GM12878 (cell line): ENCODE measurements around the gene CCDC8. TPM values are rescaled to one million over a fixed set of nuclear protein-coding genes. Genes with fewer than 3 reads are reported as not detected.

Source experiments
- ATAC-seq: fragments of 200-7000 bp; cut with Tn5 transposase; 3 replicates; pipeline ENCODE4 v1.9.1; 2020; ENCODE audit warnings: mild to moderate bottlenecking, moderate library complexity
- BruUV-seq: library from RNA; stranded (reverse); fragments of 400-500 nt; replicated peaks from 2 replicates; lab custom pipeline; 2021; lab: Mats Ljungman, UMichigan
- CTCF ChIA-PET: fragments of 300-600 bp; sonication (Branson Sonifier 250); formaldehyde crosslinking; extraction: SDS; loops from one replicate; lab custom pipeline; 2021; ENCODE audit warnings: inconsistent platforms; lab: Yijun Ruan, JAX
- POLR2A ChIA-PET: fragments of 350-600 bp; formaldehyde crosslinking; extraction: SDS; loops from one replicate; lab custom pipeline; 2021; ENCODE audit warnings: inconsistent platforms; lab: Charles Lee
- RAD21 ChIA-PET: fragments of 300-600 bp; sonication (Branson Sonifier 250); formaldehyde crosslinking; loops from one replicate; lab custom pipeline; 2023; ENCODE audit warnings: antibody characterized with exemption; ENCODE audit not compliant: unreplicated experiment; lab: Charles Lee
- SMC1A ChIA-PET: fragments of 300-600 bp; sonication (Branson Sonifier 250); formaldehyde crosslinking; loops from one replicate; lab custom pipeline; 2023; ENCODE audit not compliant: unreplicated experiment, uncharacterized antibody; lab: Charles Lee
- DNase-seq: peaks from one replicate; pipeline ENCODE4 v3.0.0-alpha.2; 2011; ENCODE audit warnings: low read depth, low spot score
- FAIRE-seq: peaks from 3 replicates; lab custom pipeline; 2011; peaks lifted over from hg19 to GRCh38; lab: Jason Lieb, UNC
- H2AFZ ChIP-seq: 2 replicates; pipeline ENCODE4 v1.6.0; 2011; ENCODE audit warnings: low read depth, low read length, control low read depth; ENCODE audit not compliant: control insufficient read depth
- H3K27ac ChIP-seq: 2 replicates; pipeline ENCODE4 v1.5.1; 2011; ENCODE audit warnings: control low read depth; ENCODE audit not compliant: control insufficient read depth, insufficient read depth
- H3K27me3 ChIP-seq, 2 experiments: replicated peaks in 1 of 2; 2 replicates each; pipeline versions ENCODE4 v1.6.0 to v1.6.1; 2011; ENCODE audit warnings: low read length in 1 of 2; ENCODE audit not compliant: control insufficient read depth in 2 of 2, insufficient read depth in 2 of 2
- H3K36me3 ChIP-seq, 2 experiments: 2 replicates each; pipeline ENCODE4 v1.5.1; 2011; ENCODE audit warnings: low read length in 1 of 2; ENCODE audit not compliant: control insufficient read depth in 2 of 2, insufficient read depth in 2 of 2
- H3K4me1 ChIP-seq: 2 replicates; pipeline ENCODE4 v1.6.1; 2011; ENCODE audit warnings: mild to moderate bottlenecking, low read length, moderate library complexity, mixed read lengths; ENCODE audit not compliant: control insufficient read depth, insufficient read depth
- H3K4me2 ChIP-seq: 2 replicates; pipeline ENCODE4 v1.6.0; 2011; ENCODE audit warnings: control low read depth; ENCODE audit not compliant: control insufficient read depth, insufficient read depth
- H3K4me3 ChIP-seq: fragments of 200-600 bp; sonication (generic); 2 replicates; pipeline ENCODE4 v1.5.1; 2016
- H3K79me2 ChIP-seq: 2 replicates; pipeline ENCODE4 v1.6.0; 2011; ENCODE audit warnings: low read length; ENCODE audit not compliant: control insufficient read depth, insufficient read depth
- H3K9ac ChIP-seq: 2 replicates; pipeline ENCODE4 v1.8.0; 2011; ENCODE audit warnings: low read length, control low read depth, mixed read lengths; ENCODE audit not compliant: control insufficient read depth, insufficient read depth
- H3K9me3 ChIP-seq: replicated peaks from 3 replicates; pipeline ENCODE4 v1.5.1; 2011; ENCODE audit warnings: mild to moderate bottlenecking, low read length; ENCODE audit not compliant: control insufficient read depth, insufficient read depth
- H4K20me1 ChIP-seq: 2 replicates; pipeline ENCODE4 v1.6.0; 2011; ENCODE audit not compliant: control insufficient read depth, insufficient read depth
- ATF7 ChIP-seq: fragments of 450-650 bp; IDR thresholded peaks from 2 replicates; pipeline ENCODE4 v1.6.1; 2016; ENCODE audit warnings: low read depth, mild to moderate bottlenecking
- FOXM1 ChIP-seq: IDR thresholded peaks from 2 replicates; pipeline ENCODE4 v1.6.1; 2012; ENCODE audit warnings: low read depth, mild to moderate bottlenecking, inconsistent platforms, low read length, moderate library complexity
- IRF3 ChIP-seq: fragments of 450-650 bp; IDR thresholded peaks from 2 replicates; pipeline ENCODE4 v1.6.1; 2014; ENCODE audit warnings: mild to moderate bottlenecking
- RAD21 ChIP-seq: IDR thresholded peaks from 2 replicates; pipeline ENCODE4 v1.6.1; 2011; ENCODE audit warnings: mild to moderate bottlenecking, low read depth, low read length, moderate library complexity; ENCODE audit not compliant: insufficient read depth
- RELB ChIP-seq: fragments of 450-650 bp; IDR thresholded peaks from 2 replicates; pipeline ENCODE4 v1.6.1; 2017; ENCODE audit warnings: low read depth, mild to moderate bottlenecking, moderate library complexity
- RUNX3 ChIP-seq: IDR thresholded peaks from 2 replicates; pipeline ENCODE4 v1.6.1; 2012; ENCODE audit warnings: low read length, inconsistent platforms
- SKIL ChIP-seq: fragments of 450-650 bp; IDR thresholded peaks from 2 replicates; pipeline ENCODE4 v1.6.1; 2017; ENCODE audit warnings: mild to moderate bottlenecking, low read depth, inconsistent platforms; ENCODE audit not compliant: poor library complexity, severe bottlenecking
- SPI1 ChIP-seq: IDR thresholded peaks from 2 replicates; pipeline ENCODE4 v1.6.1; 2011; ENCODE audit warnings: low read depth, mild to moderate bottlenecking, low read length, moderate library complexity, borderline replicate concordance; ENCODE audit not compliant: insufficient read depth
- TARDBP ChIP-seq: IDR thresholded peaks from 2 replicates; pipeline ENCODE4 v1.6.1; 2016; ENCODE audit warnings: borderline replicate concordance
- TCF7 ChIP-seq: IDR thresholded peaks from 2 replicates; pipeline ENCODE4 v1.6.1; 2014; ENCODE audit warnings: antibody characterized with exemption, borderline replicate concordance
- ZBTB33 ChIP-seq: fragments of 450-650 bp; IDR thresholded peaks from 2 replicates; pipeline ENCODE4 v1.6.1; 2017; ENCODE audit warnings: mild to moderate bottlenecking
- ZBTB40 ChIP-seq: fragments of 450-650 bp; IDR thresholded peaks from 2 replicates; pipeline ENCODE4 v1.6.1; 2016; ENCODE audit warnings: mild to moderate bottlenecking, moderate library complexity, borderline replicate concordance
- WGBS: methylation state at CpG from one replicate; pipeline ENCODE4 v1.1.6; 2016; ENCODE audit warnings: low lambda C conversion rate; ENCODE audit not compliant: insufficient replicate concordance, insufficient coverage; ENCODE audit errors: missing lambda C conversion rate; 5-methylcytosine and 5-hydroxymethylcytosine counted together
- in situ Hi-C: fragments of 300-500 bp; cut with MboI; formaldehyde crosslinking; loops from 9 replicates; pipeline ENCODE4 v1.14.3; 2018; ENCODE audit warnings: mixed read lengths
- intact Hi-C: fragments of 100-400 bp; cut with micrococcal nuclease; formaldehyde crosslinking; loops from one replicate; pipeline ENCODE4 v1.14.2; 2022; ENCODE audit not compliant: unreplicated experiment
- polyA plus RNA-seq, 11 experiments: library from polyadenylated mRNA; depleted of rRNA in 4 of 11; unstranded in 6 of 11; stranded (reverse) in 5 of 11; fragments of >200 nt; fragmentation: Nextera tagmentation in 4 of 11; fragmentation: Illumina TruSeq in 1 of 11; extraction: Ambion mirVana in 4 of 11; extraction: Trizol in 1 of 11; gene quantifications; 1 replicate in 1 of 11; 2 replicates in 10 of 11; pipeline versions ENCODE4 v1.2.1 to v1.2.3, GENCODE V29; 2011 to 2016; ENCODE audit warnings: inconsistent platforms in 2 of 11, missing spikeins in 2 of 11, low read depth in 1 of 11
- total RNA-seq, 4 experiments: library from RNA; depleted of rRNA in 3 of 4; stranded (reverse); fragments of >200 nt in 3 of 4; fragmentation: Illumina TruSeq in 1 of 4; extraction: Trizol in 1 of 4; gene quantifications; 2 replicates each; pipeline versions ENCODE4 v1.2.1 to v1.2.3, GENCODE V29; 2013 to 2021

The CCDC8 gene
- total and polyA plus RNA-seq, 10 of the 15 experiments (the other 5 are each of a cell fraction or from before 2014, with no cell fraction given): under 0.01 to 0.15 (median 0.05) TPM; not detected in 5

- Histone ChIP-seq H3K4me2 (no peak overlapping the region), H3K79me2 (no peaks in the 10 kb centered on the region), H3K4me3 (no peak overlapping the region), H2AFZ (no peak overlapping the region), H3K27me3 (peaks cover 0 to 2% of the 10 kb centered on the region in 2 experiments; a peak in 3 of 4 replicates), H4K20me1 (no peaks in the 10 kb centered on the region), H3K36me3 (no peaks in the 10 kb centered on the region), H3K9me3 (no peaks in the 10 kb centered on the region), H3K9ac (no peak overlapping the region), H3K27ac (no peak overlapping the region), H3K4me1 (no peaks in the 10 kb centered on the region)
- RAD21 ChIA-PET: no interaction called here
- SMC1A ChIA-PET: no interaction called here
- intact Hi-C loops: no loop called here
- BruUV-seq: no TSS peak
- CTCF ChIA-PET: no interaction called here
- FAIRE-seq: no peak
- WGBS: 80% methylated on average over 53 of the region's 54 CpGs
- DNase-seq: no peak
- ATAC-seq: no peak
- in situ Hi-C loops: no loop called here
- POLR2A ChIA-PET: no interaction called here
- TF ChIP-seq SKIL (no peak), RAD21 (no peak), IRF3 (no peak), ZBTB40 (no peak), TARDBP (no peak), FOXM1 (no peak), RELB (no peak), ATF7 (no peak), RUNX3 (no peak), TCF7 (no peak), ZBTB33 (no peak), SPI1 (no peak)
Observed at GRCh38 chr19:46411925-46412649, 1.3 kb downstream of the CCDC8 start.
